H1 (cell line): Measurements from ENCODE around the gene HEBP1. TPM values are rescaled to one million over a fixed set of nuclear protein-coding genes. Genes with fewer than 3 reads are reported as not detected.

Source experiments
- CEBPB ChIP-seq: IDR thresholded peaks from 2 replicates; pipeline ENCODE4 v1.6.1; 2012; ENCODE audit warnings: low read depth, low read length
- CHD2 ChIP-seq: IDR thresholded peaks from 2 replicates; pipeline ENCODE4 v1.6.1; 2012; ENCODE audit warnings: low read length, improper control_type of control experiment
- EGR1 ChIP-seq: IDR thresholded peaks from 2 replicates; pipeline ENCODE4 v1.6.1; 2011; ENCODE audit warnings: low read depth, low read length, borderline replicate concordance
- JUND ChIP-seq: IDR thresholded peaks from 2 replicates; pipeline ENCODE4 v1.6.1; 2011; ENCODE audit warnings: mild to moderate bottlenecking, improper control_type of control experiment, low read length
- NRF1 ChIP-seq: IDR thresholded peaks from 2 replicates; pipeline ENCODE4 v1.6.1; 2011; ENCODE audit warnings: mild to moderate bottlenecking, low read depth, low read length, improper control_type of control experiment
- polyA plus RNA-seq, 7 experiments: library from polyadenylated mRNA; depleted of rRNA in 3 of 7; stranded (reverse) in 5 of 7; unstranded in 2 of 7; fragments of >200 nt in 5 of 7; fragments of 200-250 nt in 2 of 7; gene quantifications; 1 replicate in 5 of 7; 2 replicates in 1 of 7; 4 replicates in 1 of 7; pipeline versions ENCODE4 v1.2.1 to v1.2.3, GENCODE V29; 2011 to 2013; ENCODE audit warnings: missing spikeins in 2 of 7, mixed read lengths in 2 of 7
- total RNA-seq: library from RNA; stranded (reverse); fragmentation: NEBNext Ultra II Directional; extraction: Animal tissue kit (Norgen Biotek cat#: 25700); gene quantifications from 2 replicates; pipeline ENCODE4 v1.2.1, GENCODE V29; 2021
- TF ChIP-seq, protein P1 (sequence below): fragments of 300-600 bp; sonication (generic); IDR thresholded peaks from 2 replicates; pipeline ENCODE4 v1.7.1; 2012; ENCODE audit warnings: low read length, moderate library complexity, mild to moderate bottlenecking, inconsistent platforms; ENCODE audit not compliant: insufficient replicate concordance

HEBP1 gene
- total and polyA plus RNA-seq, 2 of the 8 experiments (the other 6 are each of a cell fraction or from before 2014, with no cell fraction given): 30.8 to 56.1 TPM

DNA sequence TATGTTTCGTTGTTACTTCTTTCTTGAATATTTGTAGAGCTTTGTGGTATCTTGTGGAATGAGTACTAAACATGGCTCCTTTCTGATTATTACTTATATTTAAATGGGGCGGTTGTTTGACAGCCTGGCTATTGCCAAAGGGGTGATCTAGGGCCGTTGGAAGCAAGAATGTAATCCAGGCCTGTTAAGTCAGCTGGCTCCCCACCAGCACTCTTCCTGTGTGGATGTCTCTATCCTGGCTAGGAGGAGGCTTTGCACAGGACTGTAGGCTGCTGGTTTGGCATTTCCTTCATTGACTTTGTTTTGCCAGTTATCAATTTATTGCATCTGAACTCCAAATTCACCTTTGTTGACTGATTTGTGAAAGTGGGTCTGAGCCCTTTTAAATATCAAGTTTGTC is 49.8 kb upstream of the HEBP1 start (continued):
- TF ChIP-seq CHD2 (no peak), JUND (no peak), CEBPB (no peak), NRF1 (no peak), EGR1 (no peak)
- TF ChIP-seq, protein P1, sequence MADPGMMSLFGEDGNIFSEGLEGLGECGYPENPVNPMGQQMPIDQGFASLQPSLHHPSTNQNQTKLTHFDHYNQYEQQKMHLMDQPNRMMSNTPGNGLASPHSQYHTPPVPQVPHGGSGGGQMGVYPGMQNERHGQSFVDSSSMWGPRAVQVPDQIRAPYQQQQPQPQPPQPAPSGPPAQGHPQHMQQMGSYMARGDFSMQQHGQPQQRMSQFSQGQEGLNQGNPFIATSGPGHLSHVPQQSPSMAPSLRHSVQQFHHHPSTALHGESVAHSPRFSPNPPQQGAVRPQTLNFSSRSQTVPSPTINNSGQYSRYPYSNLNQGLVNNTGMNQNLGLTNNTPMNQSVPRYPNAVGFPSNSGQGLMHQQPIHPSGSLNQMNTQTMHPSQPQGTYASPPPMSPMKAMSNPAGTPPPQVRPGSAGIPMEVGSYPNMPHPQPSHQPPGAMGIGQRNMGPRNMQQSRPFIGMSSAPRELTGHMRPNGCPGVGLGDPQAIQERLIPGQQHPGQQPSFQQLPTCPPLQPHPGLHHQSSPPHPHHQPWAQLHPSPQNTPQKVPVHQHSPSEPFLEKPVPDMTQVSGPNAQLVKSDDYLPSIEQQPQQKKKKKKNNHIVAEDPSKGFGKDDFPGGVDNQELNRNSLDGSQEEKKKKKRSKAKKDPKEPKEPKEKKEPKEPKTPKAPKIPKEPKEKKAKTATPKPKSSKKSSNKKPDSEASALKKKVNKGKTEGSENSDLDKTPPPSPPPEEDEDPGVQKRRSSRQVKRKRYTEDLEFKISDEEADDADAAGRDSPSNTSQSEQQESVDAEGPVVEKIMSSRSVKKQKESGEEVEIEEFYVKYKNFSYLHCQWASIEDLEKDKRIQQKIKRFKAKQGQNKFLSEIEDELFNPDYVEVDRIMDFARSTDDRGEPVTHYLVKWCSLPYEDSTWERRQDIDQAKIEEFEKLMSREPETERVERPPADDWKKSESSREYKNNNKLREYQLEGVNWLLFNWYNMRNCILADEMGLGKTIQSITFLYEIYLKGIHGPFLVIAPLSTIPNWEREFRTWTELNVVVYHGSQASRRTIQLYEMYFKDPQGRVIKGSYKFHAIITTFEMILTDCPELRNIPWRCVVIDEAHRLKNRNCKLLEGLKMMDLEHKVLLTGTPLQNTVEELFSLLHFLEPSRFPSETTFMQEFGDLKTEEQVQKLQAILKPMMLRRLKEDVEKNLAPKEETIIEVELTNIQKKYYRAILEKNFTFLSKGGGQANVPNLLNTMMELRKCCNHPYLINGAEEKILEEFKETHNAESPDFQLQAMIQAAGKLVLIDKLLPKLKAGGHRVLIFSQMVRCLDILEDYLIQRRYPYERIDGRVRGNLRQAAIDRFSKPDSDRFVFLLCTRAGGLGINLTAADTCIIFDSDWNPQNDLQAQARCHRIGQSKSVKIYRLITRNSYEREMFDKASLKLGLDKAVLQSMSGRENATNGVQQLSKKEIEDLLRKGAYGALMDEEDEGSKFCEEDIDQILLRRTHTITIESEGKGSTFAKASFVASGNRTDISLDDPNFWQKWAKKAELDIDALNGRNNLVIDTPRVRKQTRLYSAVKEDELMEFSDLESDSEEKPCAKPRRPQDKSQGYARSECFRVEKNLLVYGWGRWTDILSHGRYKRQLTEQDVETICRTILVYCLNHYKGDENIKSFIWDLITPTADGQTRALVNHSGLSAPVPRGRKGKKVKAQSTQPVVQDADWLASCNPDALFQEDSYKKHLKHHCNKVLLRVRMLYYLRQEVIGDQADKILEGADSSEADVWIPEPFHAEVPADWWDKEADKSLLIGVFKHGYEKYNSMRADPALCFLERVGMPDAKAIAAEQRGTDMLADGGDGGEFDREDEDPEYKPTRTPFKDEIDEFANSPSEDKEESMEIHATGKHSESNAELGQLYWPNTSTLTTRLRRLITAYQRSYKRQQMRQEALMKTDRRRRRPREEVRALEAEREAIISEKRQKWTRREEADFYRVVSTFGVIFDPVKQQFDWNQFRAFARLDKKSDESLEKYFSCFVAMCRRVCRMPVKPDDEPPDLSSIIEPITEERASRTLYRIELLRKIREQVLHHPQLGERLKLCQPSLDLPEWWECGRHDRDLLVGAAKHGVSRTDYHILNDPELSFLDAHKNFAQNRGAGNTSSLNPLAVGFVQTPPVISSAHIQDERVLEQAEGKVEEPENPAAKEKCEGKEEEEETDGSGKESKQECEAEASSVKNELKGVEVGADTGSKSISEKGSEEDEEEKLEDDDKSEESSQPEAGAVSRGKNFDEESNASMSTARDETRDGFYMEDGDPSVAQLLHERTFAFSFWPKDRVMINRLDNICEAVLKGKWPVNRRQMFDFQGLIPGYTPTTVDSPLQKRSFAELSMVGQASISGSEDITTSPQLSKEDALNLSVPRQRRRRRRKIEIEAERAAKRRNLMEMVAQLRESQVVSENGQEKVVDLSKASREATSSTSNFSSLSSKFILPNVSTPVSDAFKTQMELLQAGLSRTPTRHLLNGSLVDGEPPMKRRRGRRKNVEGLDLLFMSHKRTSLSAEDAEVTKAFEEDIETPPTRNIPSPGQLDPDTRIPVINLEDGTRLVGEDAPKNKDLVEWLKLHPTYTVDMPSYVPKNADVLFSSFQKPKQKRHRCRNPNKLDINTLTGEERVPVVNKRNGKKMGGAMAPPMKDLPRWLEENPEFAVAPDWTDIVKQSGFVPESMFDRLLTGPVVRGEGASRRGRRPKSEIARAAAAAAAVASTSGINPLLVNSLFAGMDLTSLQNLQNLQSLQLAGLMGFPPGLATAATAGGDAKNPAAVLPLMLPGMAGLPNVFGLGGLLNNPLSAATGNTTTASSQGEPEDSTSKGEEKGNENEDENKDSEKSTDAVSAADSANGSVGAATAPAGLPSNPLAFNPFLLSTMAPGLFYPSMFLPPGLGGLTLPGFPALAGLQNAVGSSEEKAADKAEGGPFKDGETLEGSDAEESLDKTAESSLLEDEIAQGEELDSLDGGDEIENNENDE: no peak
- TF ChIP-seq, all 59 proteins: peak for 0
